NCI-H1048 (cell line): ENCODE data around the gene HCFC1.

Experiments
- DNase-seq: peaks from one replicate; lab custom pipeline; 2025; lab: John Stamatoyannopoulos, UW

HCFC1 gene

GRCh38 chrX:153939573-153939972 lies 32.0 kb downstream of the HCFC1 start:
- DNase-seq: no peak

GRCh38 chrX:153938226-153938786 lies 33.3 kb downstream of the HCFC1 start:
- DNase-seq: no peak

- no peak for DNase-seq
Observed at GRCh38 chrX:153937056-153937455, 34.6 kb downstream of the HCFC1 start.

- no peak for DNase-seq
Observed at GRCh38 chrX:153935326-153935851, 36.2 kb downstream of the HCFC1 start.

- DNase-seq: peak; percentile 19
Observed at GRCh38 chrX:153934762-153935325, 36.8 kb downstream of the HCFC1 start, which contains the start of gene NAA10. Gene NAA10 (minus strand): TSS chrX:153935037. CDS start chrX:153934904, 133 bp downstream.

- no peak for DNase-seq
Observed at GRCh38 chrX:153934148-153934761, 37.4 kb downstream of the HCFC1 start.

- no peak for DNase-seq
Observed at GRCh38 chrX:153933748-153934147, 37.9 kb downstream of the HCFC1 start.

GRCh38 chrX:153932220-153932915 lies 39.2 kb downstream of the HCFC1 start:
- DNase-seq: no peak

- no peak for DNase-seq
Observed at GRCh38 chrX:153931748-153932147, 39.9 kb downstream of the HCFC1 start.

- no peak for DNase-seq
Observed at GRCh38 chrX:153931151-153931550, 40.5 kb downstream of the HCFC1 start.

GRCh38 chrX:153930011-153930910 lies 41.4 kb downstream of the HCFC1 start:
- no peak for DNase-seq

GRCh38 chrX:153929576-153929975 lies 42.0 kb downstream of the HCFC1 start:
- DNase-seq: no peak

GRCh38 chrX:153928846-153929245 lies 42.8 kb downstream of the HCFC1 start:
- no peak for DNase-seq

- peak; percentile 85 for DNase-seq
Observed at GRCh38 chrX:153927922-153928760, 43.5 kb downstream of the HCFC1 start.

- DNase-seq: no peak
Observed at GRCh38 chrX:153927672-153927921, 44.0 kb downstream of the HCFC1 start.

- no peak for DNase-seq
Observed at GRCh38 chrX:153926858-153927671, 44.6 kb downstream of the HCFC1 start.

GRCh38 chrX:153926552-153926857 lies 45.1 kb downstream of the HCFC1 start:
- no peak for DNase-seq

GRCh38 chrX:153925739-153926551 lies 45.7 kb downstream of the HCFC1 start, which contains the start of gene ARHGAP4:
Gene ARHGAP4 (minus strand): TSS chrX:153926264. CDS start chrX:153926202, 62 bp downstream.
- DNase-seq: no peak

GRCh38 chrX:153925387-153925738 lies 46.3 kb downstream of the HCFC1 start:
- peak; percentile 26 for DNase-seq
